ENCODE measurements around the gene TAF9.

- TF ChIP-seq CREB1 (IDR thresholded peaks at IDR 0.05; ENCODE audit: low read depth) (no peak), REST (IDR thresholded peaks at IDR 0.05; ENCODE audit: low read depth) (no peak), EP300 (IDR thresholded peaks at IDR 0.05; ENCODE audit: borderline replicate concordance) (no peak), FOXM1 (IDR thresholded peaks at IDR 0.05; ENCODE audit: borderline replicate concordance, low read depth) (no peak), TEAD4 (IDR thresholded peaks at IDR 0.05) (no peak), RAD21 (IDR thresholded peaks at IDR 0.05; ENCODE audit: low read depth) (no peak), YY1 (IDR thresholded peaks at IDR 0.05; ENCODE audit: low read depth) (no peak), TAF1 (IDR thresholded peaks at IDR 0.05; ENCODE audit: low read depth) (no peak), TCF12 (IDR thresholded peaks at IDR 0.05; ENCODE audit: low read depth) (no peak)
Measured at GRCh38 chr5:69350664-69351063, 18.7 kb downstream of the TAF9 start.

Data from Ishikawa (cell line).